ENCODE measurements around the gene MMP23B.

- TF ChIP-seq, protein P1, sequence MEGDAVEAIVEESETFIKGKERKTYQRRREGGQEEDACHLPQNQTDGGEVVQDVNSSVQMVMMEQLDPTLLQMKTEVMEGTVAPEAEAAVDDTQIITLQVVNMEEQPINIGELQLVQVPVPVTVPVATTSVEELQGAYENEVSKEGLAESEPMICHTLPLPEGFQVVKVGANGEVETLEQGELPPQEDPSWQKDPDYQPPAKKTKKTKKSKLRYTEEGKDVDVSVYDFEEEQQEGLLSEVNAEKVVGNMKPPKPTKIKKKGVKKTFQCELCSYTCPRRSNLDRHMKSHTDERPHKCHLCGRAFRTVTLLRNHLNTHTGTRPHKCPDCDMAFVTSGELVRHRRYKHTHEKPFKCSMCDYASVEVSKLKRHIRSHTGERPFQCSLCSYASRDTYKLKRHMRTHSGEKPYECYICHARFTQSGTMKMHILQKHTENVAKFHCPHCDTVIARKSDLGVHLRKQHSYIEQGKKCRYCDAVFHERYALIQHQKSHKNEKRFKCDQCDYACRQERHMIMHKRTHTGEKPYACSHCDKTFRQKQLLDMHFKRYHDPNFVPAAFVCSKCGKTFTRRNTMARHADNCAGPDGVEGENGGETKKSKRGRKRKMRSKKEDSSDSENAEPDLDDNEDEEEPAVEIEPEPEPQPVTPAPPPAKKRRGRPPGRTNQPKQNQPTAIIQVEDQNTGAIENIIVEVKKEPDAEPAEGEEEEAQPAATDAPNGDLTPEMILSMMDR (IDR thresholded peaks at IDR 0.05), result no peak
- no peak for TF ChIP-seq POLR2A (IDR thresholded peaks at IDR 0.05)
These were observed 17.1 kb upstream of the MMP23B start for GRCh38 chr1:1614954-1615255.

Measured in right lobe of liver (tissue), 4 donors.